Body of pancreas (tissue), 4 donors: Measurements from ENCODE around the gene CCDC73. TPM values are rescaled to one million over a fixed set of nuclear protein-coding genes. Genes with fewer than 3 reads are reported as not detected.
"Not testable (repeated sequence)": the region's sequence is repeated elsewhere in the genome, so short reads cannot be mapped to it uniquely, and the experiment has no call there.

Experiments
- ATAC-seq: fragments of 150-250 bp; one replicate; pipeline ENCODE4 v1.9.1; 2016
- DNase-seq, 4 donors: peaks; one replicate each; pipeline ENCODE4 v3.0.0-alpha.2; 2019
- H3K27ac ChIP-seq, 4 donors: fragments of 200-600 bp; sonication (generic); 1 replicate in 3 of 4; 2 replicates in 1 of 4; pipeline versions ENCODE4 v1.5.1 to v1.6.1; 2016 to 2019; ENCODE audit warnings: mild to moderate bottlenecking in 1 of 4, mixed read lengths in 1 of 4, moderate library complexity in 1 of 4
- H3K27me3 ChIP-seq, 2 donors: fragments of 200-600 bp; sonication (generic); one replicate each; pipeline ENCODE4 v1.6.0; 2016; ENCODE audit warnings: mild to moderate bottlenecking in 1 of 2
- H3K36me3 ChIP-seq, 2 donors: fragments of 200-600 bp; sonication (generic); replicated peaks in 1 of 2; 2 replicates each; pipeline ENCODE4 v1.5.1; 2016; ENCODE audit warnings: low read depth in 2 of 2; ENCODE audit not compliant: insufficient read depth in 1 of 2
- H3K4me1 ChIP-seq: fragments of 200-600 bp; sonication (generic); one replicate; pipeline ENCODE4 v1.6.0; 2016
- H3K4me3 ChIP-seq, 2 donors: fragments of 200-600 bp; sonication (generic); 1 replicate in 1 of 2; 2 replicates in 1 of 2; pipeline ENCODE4 v1.5.1; 2016 to 2019
- H3K9me3 ChIP-seq, 3 donors: fragments of 200-600 bp; sonication (generic); 1 replicate in 2 of 3; 2 replicates in 1 of 3; pipeline ENCODE4 v1.5.1; 2016
- POLR2A ChIP-seq, 3 donors: fragments of 450-650 bp; IDR thresholded peaks; one replicate each; pipeline ENCODE4 v1.6.1; 2016; ENCODE audit warnings: antibody characterized with exemption in 3 of 3, mild to moderate bottlenecking in 2 of 3
- WGBS, 2 donors: methylation state at CpG; one replicate each; pipeline ENCODE4 v1.1.5; 2017; 5-methylcytosine and 5-hydroxymethylcytosine counted together
- intact Hi-C: fragments of 100-400 bp; cut with DNase I; formaldehyde crosslinking; loops from one replicate; pipeline ENCODE4 v1.15.1; 2023
- total RNA-seq, 2 donors: library from RNA; depleted of rRNA; stranded (reverse); fragments of >200 nt; gene quantifications; one replicate each; pipeline ENCODE4 v1.1.0, GENCODE V29; 2016
- TF ChIP-seq, protein P1 (sequence below), 7 experiments: fragments of 450-650 bp in 4 of 7; fragments of 200-600 bp in 3 of 7; sonication (generic) in 3 of 7; IDR thresholded peaks; one replicate each; pipeline ENCODE4 v1.5.1; 2016 to 2019; ENCODE audit warnings: antibody characterized with exemption in 7 of 7

Gene CCDC73
- total RNA-seq, 2 donors from 2014 or later, result 0.26 TPM; not detected in 1

DNA sequence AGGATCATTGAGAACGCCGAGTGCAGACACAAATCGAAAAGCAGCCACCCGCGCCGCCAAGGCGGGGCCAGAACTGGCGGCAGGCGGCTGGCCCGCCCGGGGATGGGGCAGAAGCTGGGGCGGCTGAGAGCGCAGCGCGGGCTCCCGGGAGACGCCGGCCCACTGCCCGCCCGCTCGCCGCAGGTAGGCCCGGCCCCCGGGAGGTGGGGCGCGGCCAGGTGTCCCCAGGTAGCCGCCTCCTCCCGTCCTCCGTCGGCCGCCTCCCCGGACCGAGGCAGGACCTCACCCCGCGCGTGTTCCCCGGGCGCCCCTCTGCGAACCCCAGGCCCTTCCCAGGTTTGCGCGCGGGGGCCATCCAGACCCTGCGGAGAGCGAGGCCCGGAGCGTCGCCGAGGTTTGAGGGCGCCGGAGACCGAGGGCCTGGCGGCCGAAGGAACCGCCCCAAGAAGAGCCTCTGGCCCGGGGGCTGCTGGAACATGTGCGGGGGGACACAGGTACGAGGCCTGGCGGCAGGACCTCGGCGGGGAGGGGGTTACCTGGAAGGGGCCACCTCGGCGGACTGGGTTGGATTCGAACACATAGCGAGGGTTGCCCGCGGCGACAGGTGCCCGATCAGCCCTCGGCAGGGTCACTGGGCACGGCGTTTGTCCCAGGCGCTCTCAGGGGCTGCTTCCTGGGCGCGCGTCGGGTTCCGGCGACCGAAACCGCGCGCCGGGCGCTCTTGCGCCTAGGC, 35.4 kb upstream of the CCDC73 start, which contains the start of gene PRRG4:
TSS of gene PRRG4 (plus strand) at position 248 of the 733 bp plus-strand sequence. CDS start 603 bp downstream, outside the sequence.
- TF ChIP-seq POLR2A (IDR thresholded peaks at IDR 0.05), result peak; percentile 62 to 75 (median 74)
- TF ChIP-seq, protein P1, sequence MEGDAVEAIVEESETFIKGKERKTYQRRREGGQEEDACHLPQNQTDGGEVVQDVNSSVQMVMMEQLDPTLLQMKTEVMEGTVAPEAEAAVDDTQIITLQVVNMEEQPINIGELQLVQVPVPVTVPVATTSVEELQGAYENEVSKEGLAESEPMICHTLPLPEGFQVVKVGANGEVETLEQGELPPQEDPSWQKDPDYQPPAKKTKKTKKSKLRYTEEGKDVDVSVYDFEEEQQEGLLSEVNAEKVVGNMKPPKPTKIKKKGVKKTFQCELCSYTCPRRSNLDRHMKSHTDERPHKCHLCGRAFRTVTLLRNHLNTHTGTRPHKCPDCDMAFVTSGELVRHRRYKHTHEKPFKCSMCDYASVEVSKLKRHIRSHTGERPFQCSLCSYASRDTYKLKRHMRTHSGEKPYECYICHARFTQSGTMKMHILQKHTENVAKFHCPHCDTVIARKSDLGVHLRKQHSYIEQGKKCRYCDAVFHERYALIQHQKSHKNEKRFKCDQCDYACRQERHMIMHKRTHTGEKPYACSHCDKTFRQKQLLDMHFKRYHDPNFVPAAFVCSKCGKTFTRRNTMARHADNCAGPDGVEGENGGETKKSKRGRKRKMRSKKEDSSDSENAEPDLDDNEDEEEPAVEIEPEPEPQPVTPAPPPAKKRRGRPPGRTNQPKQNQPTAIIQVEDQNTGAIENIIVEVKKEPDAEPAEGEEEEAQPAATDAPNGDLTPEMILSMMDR (IDR thresholded peaks at IDR 0.05), result peak in 1 of 7 experiments; percentile 10
- H3K4me1 ChIP-seq, result peaks cover 3% of the 10 kb centered on the region
- ATAC-seq (peak; percentile 93), DNase-seq (peak; percentile 75 to 86 (median 76))
- H3K36me3 ChIP-seq, result no peaks in the 10 kb centered on the region
- peak within 1 kb of the TSS; percentile 21 to 90 (median 89) for H3K27ac ChIP-seq
- peak within 1 kb of the TSS; percentile 49 to 78 for H3K4me3 ChIP-seq
- WGBS, 2 donors, result 0 to 1% methylated on average over 26 to 80 of the region's 85 CpGs
- no peaks in the 10 kb centered on the region for H3K27me3 ChIP-seq
- H3K9me3 ChIP-seq, result no peaks in the 10 kb centered on the region
- intact Hi-C loops, result no loop called here

DNA sequence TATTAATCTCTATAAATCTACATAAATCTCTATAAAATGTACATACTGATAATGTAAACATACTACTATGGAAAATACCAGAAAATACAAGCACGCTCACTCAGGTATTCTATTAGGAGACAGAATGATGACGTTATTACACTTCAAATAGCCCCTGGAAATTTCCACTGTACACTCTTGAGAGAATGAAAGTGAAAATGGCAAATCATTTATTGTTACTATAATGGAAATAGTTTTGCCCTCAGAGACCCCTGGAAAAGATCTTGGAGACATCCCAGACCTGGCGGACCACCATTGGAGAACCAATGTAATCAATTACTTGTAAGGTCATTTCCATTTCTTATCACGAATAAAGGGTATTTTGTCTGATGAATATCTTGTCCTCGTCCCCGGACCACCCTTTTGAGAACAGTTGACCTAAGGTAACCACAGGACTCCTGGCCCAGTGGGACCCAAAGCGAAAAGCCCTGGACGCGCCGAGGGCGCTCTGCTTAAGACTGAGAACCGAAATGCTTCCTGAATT, 34.8 kb upstream of the CCDC73 start:
- H3K9me3 ChIP-seq, result no peaks in the 10 kb centered on the region
- H3K36me3 ChIP-seq, result no peaks in the 10 kb centered on the region
- 5 to 9% methylated on average over 6 to 12 of the region's 12 CpGs for WGBS, 2 donors
- peak in 2 of 3 donors; percentile 81 to 88 for TF ChIP-seq POLR2A (IDR thresholded peaks at IDR 0.05)
- TF ChIP-seq, protein P1 (IDR thresholded peaks at IDR 0.05), result no peak
- peaks cover 3% of the 10 kb centered on the region for H3K4me1 ChIP-seq
- ATAC-seq (peak; percentile 36), DNase-seq (no peak)
- peak overlapping the region; percentile 21 to 90 (median 89) for H3K27ac ChIP-seq
- H3K4me3 ChIP-seq, result peak overlapping the region in 1 of 2 donors; percentile 49
- no peaks in the 10 kb centered on the region for H3K27me3 ChIP-seq
- intact Hi-C loops, result no loop called here

DNA sequence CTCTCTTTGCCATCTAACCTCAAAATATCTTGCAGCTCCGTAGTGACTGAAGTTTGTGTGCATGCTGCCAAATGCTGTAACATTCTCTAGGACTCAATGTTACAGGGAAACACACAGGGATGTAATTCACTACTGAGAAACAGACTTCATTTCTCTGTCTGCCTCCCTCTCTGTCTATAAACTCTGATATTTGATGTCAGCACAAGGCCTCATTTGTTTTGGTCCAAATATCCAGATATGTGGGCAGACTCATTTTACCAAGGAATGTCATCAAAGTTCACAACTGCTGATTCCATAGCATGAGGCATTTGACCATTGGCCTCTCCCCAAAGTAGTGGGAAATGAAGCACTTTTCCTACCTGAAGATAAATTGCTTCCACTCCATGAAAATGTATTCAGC, 32.8 kb upstream of the CCDC73 start:
- no peak for TF ChIP-seq POLR2A (IDR thresholded peaks at IDR 0.05)
- TF ChIP-seq, protein P1 (IDR thresholded peaks at IDR 0.05), result no peak
- intact Hi-C loops, result no loop called here
- ATAC-seq (no peak), DNase-seq (no peak)
- Histone ChIP-seq H3K27ac (no peak overlapping the region), H3K9me3 (no peaks in the 10 kb centered on the region), H3K36me3 (no peaks in the 10 kb centered on the region), H3K4me1 (peaks cover 3% of the 10 kb centered on the region), H3K27me3 (no peaks in the 10 kb centered on the region), H3K4me3 (no peak overlapping the region)
- WGBS, 2 donors, result 96 to 100% methylated on average over 1 of the region's 1 CpG

DNA sequence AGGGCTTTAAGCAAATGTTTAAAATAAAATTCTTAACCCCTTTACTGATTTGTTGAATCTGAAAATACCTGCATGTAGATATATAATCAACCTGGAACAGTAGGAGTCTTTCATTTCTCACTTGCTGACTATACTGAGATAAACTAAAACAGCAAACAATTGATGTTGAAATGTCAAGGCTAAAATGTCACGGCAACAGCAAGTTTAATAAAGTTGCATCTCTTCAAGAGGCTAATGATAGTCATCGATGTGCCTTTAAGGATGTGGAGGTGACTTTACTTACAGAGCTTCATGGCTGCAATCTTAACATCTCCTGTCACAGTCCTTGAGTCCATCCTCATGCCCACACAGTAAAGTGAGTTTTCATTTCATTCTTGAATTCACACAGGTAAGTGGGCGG, 31.7 kb upstream of the CCDC73 start:
- Histone ChIP-seq H3K4me1 (peaks cover under 1% of the 10 kb centered on the region), H3K27me3 (no peaks in the 10 kb centered on the region), H3K4me3 (no peak overlapping the region), H3K27ac (no peak overlapping the region), H3K36me3 (no peaks in the 10 kb centered on the region), H3K9me3 (no peaks in the 10 kb centered on the region)
- ATAC-seq, result no peak
- TF ChIP-seq, protein P1 (IDR thresholded peaks at IDR 0.05), result no peak
- no peak for TF ChIP-seq POLR2A (IDR thresholded peaks at IDR 0.05)
- intact Hi-C loops, result no loop called here
- DNase-seq, result no peak
- WGBS, 2 donors, result 25 to 42% methylated on average over 3 of the region's 3 CpGs

DNA sequence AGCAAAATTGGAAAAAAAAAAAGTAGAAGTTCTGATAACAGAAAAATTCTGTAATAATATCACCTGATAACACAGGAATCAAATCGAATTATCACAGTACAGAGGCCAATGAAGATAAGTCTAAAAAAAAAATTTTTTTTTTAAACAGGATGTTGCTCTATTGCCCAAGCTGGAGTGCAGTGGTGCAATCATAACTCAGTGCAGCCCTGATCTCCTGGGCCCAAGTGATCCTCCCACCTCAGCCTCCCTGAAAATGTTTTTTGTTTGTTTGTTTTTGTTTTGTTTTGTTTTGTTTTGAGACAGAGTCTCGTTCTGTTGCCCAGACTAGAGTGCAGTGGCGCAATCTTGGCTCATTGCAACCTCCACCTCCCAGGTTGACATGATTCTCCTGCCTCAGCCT, 29.2 kb upstream of the CCDC73 start:
- ATAC-seq, result not testable (repeated sequence)
- WGBS, 2 donors, result 75 to 80% methylated on average over 3 of the region's 3 CpGs

More for the DNA sequence above, 29.2 kb upstream of the CCDC73 start:
- H3K4me1 ChIP-seq, H3K36me3 ChIP-seq, intact Hi-C loops, H3K9me3 ChIP-seq, DNase-seq, H3K27ac ChIP-seq, H3K4me3 ChIP-seq, H3K27me3 ChIP-seq: not testable (repeated sequence)
